Stimulated activated naive CD4-positive, alpha-beta T cell treated with Interleukin-2 at 50 U/mL for 16 hours (primary cell): ENCODE measurements around the gene ZNF699.
"Not testable (repeated sequence)": the region's sequence is repeated elsewhere in the genome, so short reads cannot be mapped to it uniquely, and the experiment has no call there.

Source experiments
- DNase-seq: peaks from one replicate; lab custom pipeline; 2025; lab: John Stamatoyannopoulos, UW

Gene ZNF699

GRCh38 chr19:9309139-9309973 lies at the start of gene ZNF699:
ZNF699 (minus strand) TSS chr19:9309838; CDS start chr19:9305119, 4,719 bp downstream.
- DNase-seq = peak; percentile 99

- no peak for DNase-seq
Observed at GRCh38 chr19:9354651-9355050, 45.0 kb upstream of the ZNF699 start.

- DNase-seq = no peak
Observed at GRCh38 chr19:9353011-9353410, 43.4 kb upstream of the ZNF699 start.

DNA sequence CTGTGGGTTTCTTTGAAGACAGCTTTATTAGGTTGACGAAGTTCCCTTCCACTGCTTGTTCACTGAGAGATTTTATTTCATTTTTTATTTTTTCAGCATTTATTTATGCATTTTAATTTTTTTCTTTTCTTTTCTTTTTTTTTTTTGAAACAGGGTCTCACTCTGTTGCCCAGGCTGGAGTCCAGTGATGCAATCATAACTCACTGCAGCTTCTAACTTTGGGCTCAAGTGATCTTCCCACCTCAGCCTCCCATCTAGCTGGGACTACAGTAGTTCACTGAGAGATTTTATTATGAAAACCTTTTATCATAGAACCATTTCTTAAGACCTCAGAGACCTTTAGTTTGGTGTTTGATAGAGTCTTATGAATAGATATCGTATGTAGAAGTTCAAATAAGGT lies 42.9 kb upstream of the ZNF699 start:
- DNase-seq = no peak

DNA sequence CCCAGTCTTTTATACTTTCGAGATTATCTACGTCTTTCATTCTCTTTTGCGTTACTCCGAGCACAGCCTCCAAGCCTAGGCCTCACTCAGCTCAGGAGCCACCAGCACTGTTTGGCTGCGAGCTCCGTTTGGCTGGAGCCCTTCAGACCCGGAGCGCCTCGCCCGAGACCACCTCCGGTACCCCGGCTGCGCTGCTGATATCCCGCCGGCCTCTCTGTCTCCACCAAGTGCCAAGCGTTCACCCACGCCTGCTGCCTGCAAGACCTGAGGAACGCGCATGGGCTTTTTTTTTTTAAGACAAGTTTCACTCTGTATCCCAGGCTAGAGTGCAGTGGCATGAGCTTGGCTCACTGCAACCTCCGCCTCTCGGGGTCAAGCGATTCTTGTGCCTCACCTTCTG lies 39.0 kb upstream of the ZNF699 start:
- DNase-seq = no peak

DNA sequence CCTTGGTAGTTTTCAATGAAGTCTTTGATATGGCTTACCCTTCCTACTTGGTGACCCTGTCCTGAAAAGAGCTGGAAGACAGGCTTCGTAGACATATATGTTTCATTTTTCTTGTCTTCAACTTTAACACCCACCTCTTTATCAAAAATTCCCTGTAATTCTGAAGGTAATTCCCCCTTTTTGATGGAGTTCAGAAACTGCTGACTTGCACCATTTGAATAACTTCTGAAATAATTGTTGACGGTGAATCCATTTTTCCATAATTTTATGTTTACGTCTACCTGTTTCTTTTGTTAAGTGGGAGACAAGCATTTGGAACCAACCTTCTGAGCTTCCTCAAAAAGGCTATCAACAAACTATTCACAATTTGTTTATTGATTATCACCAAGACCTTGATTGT lies 38.6 kb upstream of the ZNF699 start:
- no peak for DNase-seq

GRCh38 chr19:9345005-9345404 lies 35.4 kb upstream of the ZNF699 start:
- no peak for DNase-seq

DNA sequence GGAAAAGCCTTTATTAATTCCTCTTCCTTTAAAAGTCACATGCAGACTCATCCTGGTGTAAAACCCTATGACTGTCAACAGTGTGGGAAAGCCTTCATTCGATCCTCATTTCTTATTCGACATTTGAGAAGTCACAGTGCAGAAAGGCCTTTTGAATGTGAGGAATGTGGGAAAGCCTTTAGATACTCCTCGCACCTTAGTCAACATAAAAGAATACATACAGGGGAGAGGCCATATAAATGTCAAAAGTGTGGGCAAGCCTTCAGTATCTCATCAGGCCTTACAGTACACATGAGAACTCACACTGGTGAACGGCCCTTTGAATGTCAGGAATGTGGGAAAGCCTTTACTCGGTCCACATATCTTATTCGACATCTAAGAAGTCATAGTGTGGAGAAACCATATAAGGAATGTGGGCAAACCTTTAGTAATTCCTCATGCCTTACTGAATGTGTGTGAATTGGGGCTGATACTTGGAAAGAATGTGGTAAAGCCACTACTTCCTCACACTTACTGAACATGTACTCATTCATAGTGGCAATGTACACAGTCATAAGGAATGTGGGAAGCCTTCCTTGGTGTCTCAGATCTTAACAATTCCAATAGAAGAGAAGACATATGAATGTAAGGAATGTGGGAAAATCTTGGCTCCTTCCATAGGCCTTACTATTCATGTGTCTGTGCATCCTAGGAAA lies 33.1 kb upstream of the ZNF699 start:
- no peak for DNase-seq

GRCh38 chr19:9329999-9330398 lies 20.4 kb upstream of the ZNF699 start:
- DNase-seq = no peak

- DNase-seq = no peak
Observed at GRCh38 chr19:9324584-9324962, 14.9 kb upstream of the ZNF699 start.

- peak; percentile 93 for DNase-seq
Observed at GRCh38 chr19:9323919-9324583, 14.4 kb upstream of the ZNF699 start, which contains the start of gene ZNF559. ZNF559 (plus strand) TSS chr19:9324179; CDS start chr19:9338550, 14,371 bp downstream.

DNA sequence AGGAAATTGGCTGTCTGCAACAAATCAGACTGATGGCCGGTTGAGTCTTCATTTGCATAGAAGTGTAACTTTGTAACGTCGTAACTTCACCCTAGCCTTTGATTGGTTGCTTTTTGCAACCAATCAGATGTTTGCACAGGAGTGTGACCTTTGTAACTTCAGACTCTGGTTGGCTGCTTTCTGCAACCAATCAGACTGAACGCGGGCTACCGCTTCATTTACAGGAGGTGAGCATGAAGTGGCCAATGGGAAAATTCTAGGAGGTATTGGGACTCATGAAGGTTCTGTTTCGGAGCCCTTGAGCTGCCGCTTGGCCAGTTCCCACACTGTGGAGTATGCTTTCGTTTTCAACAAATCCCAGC lies 13.9 kb upstream of the ZNF699 start:
- DNase-seq = peak; percentile 35

DNA sequence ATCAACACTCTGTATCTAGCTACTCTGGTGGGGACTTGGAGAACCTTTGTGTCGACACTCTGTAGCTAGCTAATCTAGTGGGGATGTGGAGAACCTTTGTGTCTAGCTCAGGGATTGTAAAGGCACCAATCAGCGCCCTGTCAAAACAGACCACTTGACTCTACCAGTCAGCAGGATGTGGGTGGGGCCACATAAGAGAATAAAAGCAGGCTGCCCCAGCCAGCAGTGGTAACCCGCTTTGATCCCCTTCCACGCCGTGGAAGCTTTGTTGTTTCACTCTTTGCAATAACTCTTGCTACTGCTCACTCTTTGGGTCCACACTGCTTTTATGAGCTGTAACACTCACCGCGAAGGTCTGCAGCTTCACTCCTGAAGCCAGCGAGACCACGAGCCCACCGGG lies 12.6 kb upstream of the ZNF699 start:
- DNase-seq = not testable (repeated sequence)

DNA sequence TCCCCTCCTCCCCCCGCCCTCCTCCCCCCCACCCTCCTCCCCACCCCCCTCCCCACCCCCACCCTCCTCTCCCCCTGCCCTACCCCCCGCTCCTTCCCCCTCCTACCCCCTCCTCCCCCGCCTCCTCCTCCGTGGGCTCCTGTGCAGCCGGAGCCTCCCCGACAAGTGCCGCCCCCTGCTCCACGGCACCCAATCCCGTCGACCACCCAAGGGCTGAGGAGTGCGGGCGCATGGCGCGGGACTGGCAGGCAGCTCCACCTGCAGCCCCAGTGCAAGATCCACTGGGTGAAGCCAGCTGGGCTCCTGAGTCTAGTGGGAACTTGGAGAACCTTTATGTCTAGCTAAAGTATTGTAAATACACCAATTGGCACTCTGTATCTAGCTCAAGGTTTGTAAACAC lies 12.1 kb upstream of the ZNF699 start:
- not testable (repeated sequence) for DNase-seq

- no peak for DNase-seq
Observed at GRCh38 chr19:9321338-9321737, 11.7 kb upstream of the ZNF699 start.

DNA sequence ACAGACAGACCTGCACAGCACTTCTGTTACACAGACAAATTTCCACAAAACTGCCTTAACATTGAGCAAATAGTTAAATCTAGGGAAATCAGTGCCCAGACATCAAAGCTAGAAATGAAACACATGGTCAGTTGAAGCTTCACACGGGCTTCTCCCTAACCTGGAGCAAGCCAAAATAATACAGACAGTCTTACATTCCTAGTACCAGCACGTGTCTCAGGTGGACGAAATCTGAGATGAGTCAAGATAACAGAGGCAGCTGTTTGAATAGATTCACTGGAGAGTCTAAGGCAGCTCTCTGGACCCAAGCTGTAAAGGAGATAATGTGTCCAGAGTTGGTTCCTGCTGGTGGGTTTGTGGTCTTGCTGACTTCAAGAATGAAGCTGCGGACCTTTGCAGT lies 4.1 kb upstream of the ZNF699 start:
- DNase-seq = no peak

DNA sequence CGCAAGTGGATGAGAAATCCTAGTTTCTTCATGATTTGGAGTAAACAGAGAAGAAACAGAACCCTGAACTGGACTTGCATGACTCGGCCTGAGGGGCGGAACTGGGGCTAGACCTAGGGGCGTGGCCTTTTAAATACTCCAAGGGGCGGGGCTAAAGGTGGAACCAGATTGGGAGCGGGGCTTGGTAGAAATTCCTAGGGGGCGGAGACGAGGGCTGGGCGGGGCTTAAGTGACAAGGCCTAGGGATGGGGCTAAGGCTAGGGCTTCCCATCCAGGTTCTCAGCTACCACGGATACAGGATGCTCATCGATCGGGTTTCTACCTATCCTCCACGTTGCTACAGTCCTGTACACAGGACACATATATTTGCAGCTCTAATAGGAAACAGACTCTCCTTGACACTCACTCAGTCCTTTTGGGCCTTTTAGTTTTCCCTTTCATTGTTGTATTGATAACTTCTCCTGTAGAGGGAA lies 372 bp upstream of the ZNF699 start:
- peak; percentile 87 for DNase-seq

- no peak for DNase-seq
Observed at GRCh38 chr19:9308091-9308770, 1.4 kb downstream of the ZNF699 start.

DNA sequence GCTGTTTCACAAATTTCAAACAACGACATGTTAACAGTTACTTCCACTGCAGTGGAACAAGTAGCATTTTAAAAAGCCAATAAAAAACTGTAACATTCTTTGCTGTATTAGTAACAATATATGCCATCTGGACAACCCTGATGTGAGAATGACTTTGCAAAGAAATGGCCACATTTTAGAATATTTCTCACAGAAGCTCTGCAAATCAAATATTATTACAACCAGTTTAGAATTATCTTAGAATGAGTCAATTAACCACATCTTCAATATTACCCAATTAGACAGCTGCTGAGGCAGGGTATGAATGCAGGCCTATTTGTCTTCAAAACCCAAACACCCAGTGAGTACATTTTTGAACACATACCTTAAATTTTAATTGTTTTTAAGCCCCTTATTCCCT lies 3.2 kb downstream of the ZNF699 start:
- DNase-seq = no peak

GRCh38 chr19:9296336-9296735 lies 13.3 kb downstream of the ZNF699 start:
- DNase-seq = no peak

GRCh38 chr19:9295411-9295849 lies 14.2 kb downstream of the ZNF699 start:
- DNase-seq = no peak

- no peak for DNase-seq
Observed at GRCh38 chr19:9289231-9289884, 20.3 kb downstream of the ZNF699 start.
